Dedifferentiated amniotic fluid mesenchymal stem cell (primary cell): ENCODE measurements around the gene ENPP7.
"Not testable (repeated sequence)": the region's sequence is repeated elsewhere in the genome, so short reads cannot be mapped to it uniquely, and the experiment has no call there.

Experiments used
- DNase-seq: peaks from one replicate; pipeline ENCODE4 v3.0.0-alpha.2; 2016; ENCODE audit errors: extremely low spot score

ENPP7 gene

DNA sequence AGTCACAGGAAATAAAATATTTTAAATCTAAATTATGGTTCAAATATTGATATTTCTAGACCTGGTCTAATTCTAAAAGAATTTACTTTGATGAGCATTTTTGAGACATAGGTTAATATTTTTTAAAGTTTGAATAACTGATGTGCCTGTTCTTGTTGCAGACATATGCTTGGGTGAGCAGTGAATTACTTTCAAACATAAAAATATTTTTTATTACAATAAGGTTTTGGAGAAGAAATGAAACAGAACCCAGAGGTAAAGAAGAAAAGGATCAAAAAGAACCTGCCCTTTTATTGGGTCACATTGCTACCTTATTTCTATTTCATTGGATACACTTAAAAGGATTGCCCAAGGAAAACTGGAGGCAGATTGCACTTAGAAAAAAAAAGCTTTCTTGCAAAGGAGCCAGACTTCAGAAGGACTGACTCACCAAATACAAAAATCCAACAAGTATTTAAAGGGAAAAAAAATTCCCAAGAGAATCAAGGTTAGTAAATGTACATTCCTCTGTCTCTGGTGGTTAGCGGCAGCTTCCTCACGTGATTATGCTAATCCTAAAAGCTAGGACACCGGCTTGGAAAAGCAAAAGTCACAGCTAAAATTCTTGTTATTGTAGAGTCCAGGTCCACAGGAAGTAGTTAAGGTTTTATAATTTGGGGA lies 18.5 kb downstream of the ENPP7 start:
- peak; percentile 65 for DNase-seq

DNA sequence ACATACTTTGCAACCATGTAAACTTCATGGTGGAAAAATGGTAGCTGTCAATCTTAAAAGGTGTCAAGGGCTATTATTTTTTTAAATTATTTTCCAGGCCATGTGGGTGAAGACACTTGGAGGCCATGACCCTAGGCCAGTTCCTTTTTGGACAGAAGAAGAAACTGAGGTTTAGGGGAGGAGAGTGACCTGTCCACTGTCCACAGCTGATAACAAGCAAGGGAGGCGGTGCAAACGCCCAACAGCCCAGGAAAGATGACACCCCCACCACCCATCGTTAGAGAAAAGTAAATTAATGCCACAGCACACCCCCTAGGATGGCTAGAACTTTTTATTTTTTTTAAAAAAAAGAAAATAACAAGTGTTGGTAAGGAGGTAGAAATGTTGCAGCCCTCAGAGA lies 19.2 kb downstream of the ENPP7 start:
- no peak for DNase-seq

DNA sequence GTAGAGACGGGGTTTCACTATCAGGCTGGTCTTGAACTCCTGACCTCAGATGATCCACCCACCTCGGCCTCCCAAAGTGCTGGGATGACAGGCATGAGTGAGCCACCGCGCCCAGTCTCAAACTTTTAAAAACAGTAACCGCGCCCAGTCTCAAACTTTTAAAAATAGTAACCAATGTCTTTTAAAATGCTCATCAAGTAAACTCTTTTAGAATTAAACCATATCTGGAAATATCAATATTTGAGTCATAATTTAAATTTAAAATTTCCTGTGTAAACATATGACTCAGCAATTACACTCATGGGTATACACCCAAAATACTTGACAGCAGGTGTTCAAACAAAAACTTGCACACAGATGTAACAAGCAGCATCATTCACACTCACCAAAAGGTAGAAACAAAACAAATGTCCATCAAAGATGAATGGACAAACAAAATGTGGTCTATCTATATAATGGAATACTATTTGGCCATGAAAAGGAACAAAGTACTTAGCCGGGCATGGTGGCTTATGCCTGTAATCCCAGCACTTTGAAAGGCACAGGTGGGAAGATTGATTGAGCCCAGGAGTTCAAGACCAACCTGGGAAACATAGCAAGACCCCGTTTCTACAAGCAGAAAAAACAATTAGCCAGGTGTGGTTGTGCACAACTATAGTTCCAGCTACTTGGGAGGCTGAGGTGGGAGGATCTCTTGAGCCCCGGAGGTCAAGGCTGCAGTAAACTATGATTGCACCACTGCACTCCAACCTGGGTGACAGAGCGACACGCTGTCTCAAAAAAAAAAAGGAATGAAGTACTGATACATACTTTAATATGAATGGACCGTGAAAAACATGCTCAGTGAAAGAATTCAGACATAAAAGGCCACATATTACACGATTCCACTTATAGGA lies 20.2 kb downstream of the ENPP7 start:
- no peak for DNase-seq

- DNase-seq: no peak
These were observed 21.4 kb downstream of the ENPP7 start for GRCh38 chr17:79752175-79752574.

- DNase-seq: no peak
These were observed 23.6 kb downstream of the ENPP7 start for GRCh38 chr17:79754370-79754769.

DNA sequence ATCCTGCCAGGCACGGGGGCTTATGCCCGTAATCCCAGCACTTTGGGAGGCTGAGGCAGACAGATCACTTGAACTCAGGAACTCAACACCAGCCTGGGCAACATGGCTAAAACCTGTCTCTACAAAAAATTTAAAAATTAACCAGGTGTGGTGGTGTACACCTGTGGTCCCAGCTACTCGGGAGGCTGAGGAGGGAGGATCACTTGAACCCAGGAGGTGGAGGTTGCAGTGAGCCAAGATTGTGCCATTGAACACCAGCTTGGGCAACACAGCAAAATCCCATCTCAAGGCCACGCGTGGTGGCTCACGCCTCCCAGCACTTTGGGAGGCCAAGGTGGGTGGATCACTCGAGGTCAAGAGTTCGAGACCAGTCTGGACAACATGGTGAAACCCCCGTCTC lies 24.2 kb downstream of the ENPP7 start:
- not testable (repeated sequence) for DNase-seq

- no peak for DNase-seq
These were observed 24.8 kb downstream of the ENPP7 start for GRCh38 chr17:79755591-79755990.

- no peak for DNase-seq
These were observed 26.5 kb downstream of the ENPP7 start for GRCh38 chr17:79757140-79757745.

DNA sequence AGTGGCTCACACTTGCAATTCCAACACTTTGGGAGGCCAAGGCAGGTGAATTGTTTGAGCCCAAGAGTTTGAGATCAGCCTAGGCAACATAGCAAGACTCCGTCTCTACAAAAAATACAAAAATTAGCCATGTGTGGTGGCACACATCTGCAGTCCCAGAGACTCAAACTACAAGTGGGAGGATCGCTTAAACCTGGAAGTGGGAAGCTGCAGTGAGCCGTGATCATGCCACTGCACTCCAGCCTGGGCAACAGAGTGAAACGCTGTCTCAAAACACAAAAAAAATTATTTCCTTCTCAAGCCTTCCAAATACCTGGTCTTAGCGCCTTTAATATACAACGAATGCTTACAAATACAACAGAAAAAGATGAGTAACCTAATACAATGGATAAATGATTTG lies 27.5 kb downstream of the ENPP7 start:
- DNase-seq: no peak

DNA sequence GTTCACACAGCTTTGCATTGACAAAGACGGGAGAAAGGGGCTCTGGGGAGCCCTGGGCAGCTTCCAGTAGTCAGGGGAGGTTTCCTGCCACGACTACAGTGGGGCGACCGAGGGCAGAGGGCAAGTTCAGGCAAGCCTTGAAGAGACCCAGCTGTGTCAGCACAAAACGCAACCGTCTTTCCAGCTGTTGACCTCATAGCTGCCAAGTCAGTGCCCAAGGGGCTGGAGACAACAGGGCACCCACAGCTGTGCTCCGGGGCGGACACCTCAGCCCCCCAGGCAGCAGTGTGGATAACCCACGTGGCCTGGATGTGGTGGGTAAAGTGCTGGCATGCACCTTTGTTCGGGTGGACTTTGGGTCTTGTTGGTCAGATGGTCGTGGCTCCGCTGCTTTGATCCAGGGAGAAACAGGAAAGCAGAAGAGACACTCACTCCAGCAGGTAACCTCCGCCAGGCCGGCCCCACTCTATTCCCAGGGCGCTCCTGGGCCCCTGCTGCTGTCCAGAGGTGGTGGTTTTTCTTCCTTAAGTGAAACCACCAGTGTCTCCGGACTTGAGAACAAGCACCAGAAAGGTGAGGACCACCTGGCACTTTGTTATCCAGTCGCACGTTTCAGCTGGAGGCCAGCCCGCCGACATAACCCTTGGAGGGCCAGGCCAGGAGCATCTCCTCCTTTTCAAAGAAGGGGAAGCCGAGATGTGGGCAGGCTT lies 29.6 kb downstream of the ENPP7 start:
- no peak for DNase-seq

- DNase-seq: no peak
These were observed 31.3 kb downstream of the ENPP7 start for GRCh38 chr17:79761894-79762589.

DNA sequence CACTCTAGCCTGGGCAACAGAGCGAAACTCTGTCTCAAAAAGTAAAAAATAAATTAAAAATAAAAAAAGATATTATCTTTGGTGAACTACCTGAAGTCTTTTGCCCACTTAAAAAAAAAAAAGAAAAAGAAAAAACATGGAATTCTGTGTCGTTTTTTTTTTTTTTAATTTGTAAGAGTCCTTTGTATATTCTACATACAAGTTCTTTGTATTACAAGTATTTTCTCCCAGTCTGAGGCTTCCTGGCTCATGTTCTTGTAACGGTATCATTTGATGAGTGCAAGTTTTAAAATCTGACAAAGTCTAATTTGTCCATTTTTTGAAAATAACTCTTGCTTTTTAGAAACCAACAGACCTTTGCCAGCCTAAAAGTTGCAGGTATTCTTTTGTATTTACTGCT lies 35.0 kb downstream of the ENPP7 start:
- no peak for DNase-seq

GRCh38 chr17:79769570-79770506 lies 39.1 kb downstream of the ENPP7 start:
- DNase-seq: no peak

- no peak for DNase-seq
These were observed 40.5 kb downstream of the ENPP7 start for GRCh38 chr17:79771276-79771675.

GRCh38 chr17:79772726-79773125 lies 42.0 kb downstream of the ENPP7 start:
- not testable (repeated sequence) for DNase-seq

DNA sequence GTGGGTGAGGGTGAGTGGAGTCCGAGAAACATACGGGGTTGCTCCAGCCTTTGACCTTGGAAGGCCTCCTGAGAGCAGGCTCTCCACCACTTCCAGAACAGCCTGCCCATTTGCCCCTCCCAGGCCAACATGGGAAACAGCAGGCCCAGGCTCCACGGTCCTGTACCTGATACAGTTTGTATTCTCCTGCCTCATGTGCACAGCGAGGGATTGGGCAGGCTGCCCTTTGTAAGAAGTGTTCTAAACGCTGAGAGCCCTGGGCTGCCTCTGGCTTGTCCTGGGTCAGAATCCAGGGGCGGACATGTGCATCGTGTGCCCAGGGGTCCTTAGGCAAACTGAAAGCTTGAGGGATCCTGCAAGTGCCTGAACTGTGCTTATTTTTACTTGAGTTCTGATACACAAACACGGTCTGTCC lies 43.8 kb downstream of the ENPP7 start:
- no peak for DNase-seq

GRCh38 chr17:79775632-79776031 lies 44.9 kb downstream of the ENPP7 start:
- DNase-seq: no peak

GRCh38 chr17:79776376-79777119 lies 45.8 kb downstream of the ENPP7 start:
- no peak for DNase-seq

DNA sequence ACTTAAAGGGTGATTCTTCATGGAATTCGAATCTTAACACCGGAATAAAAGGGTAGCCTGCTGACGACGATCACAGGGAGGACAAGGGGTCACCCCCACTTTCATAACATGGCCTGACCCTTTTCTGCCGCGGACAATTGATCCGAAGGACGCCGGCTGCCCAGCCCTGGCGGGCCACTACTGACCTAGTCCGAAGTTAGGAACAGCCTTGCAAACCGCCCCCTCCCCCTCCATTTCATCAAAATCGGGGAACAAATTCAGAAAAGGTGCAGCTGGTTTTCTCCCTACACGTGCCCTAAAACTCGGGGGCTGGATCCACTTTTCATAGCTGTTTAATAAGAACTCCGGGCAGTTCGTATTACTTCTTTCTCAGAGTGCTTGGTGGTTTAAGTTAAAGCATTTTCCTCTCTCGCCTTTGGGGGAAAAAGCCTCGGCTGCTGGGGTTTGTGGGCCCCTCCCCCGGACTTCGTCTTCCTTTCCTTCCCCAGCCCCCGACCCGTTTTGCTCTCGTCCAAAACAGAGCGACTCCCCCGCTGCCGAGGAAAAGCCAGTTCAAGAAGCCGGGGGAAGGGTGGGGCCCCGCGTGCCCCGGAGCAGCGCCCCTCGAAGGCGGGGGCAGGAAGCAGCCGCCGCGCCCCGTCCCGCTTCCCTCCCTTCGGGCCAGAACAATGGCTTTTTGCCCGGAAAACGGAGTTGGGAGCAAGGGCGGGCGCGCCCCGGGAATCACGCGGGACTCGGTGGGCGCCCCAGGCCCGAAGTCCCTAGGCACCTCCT lies 46.6 kb downstream of the ENPP7 start:
- DNase-seq: peak; percentile 22
